HPDE6-E6E7 (cell line): ENCODE measurements around the gene RPAP3.
A peak's percentile ranks its signal among the peaks of the same experiment; 100 is the strongest.
"Not testable (repeated sequence)": the region's sequence is repeated elsewhere in the genome, so short reads cannot be mapped to it uniquely, and the experiment has no call there.

Experiments used
- DNase-seq: peaks from one replicate; pipeline ENCODE4 v3.0.0; 2011; ENCODE audit warnings: missing footprints; ENCODE audit errors: extremely low spot score

RPAP3 gene

GRCh38 chr12:47679785-47680184 lies 26.0 kb downstream of the RPAP3 start:
- DNase-seq = no peak

- DNase-seq = no peak
Observed at GRCh38 chr12:47672068-47672467, 33.8 kb downstream of the RPAP3 start.

GRCh38 chr12:47667935-47668334 lies 37.9 kb downstream of the RPAP3 start:
- not testable (repeated sequence) for DNase-seq

GRCh38 chr12:47652521-47653234 lies 53.2 kb downstream of the RPAP3 start:
- no peak for DNase-seq

GRCh38 chr12:47651368-47652254 lies 54.2 kb downstream of the RPAP3 start:
- DNase-seq = peak; percentile 44

- no peak for DNase-seq
Observed at GRCh38 chr12:47650469-47650868, 55.4 kb downstream of the RPAP3 start.

GRCh38 chr12:47649381-47649780 lies 56.4 kb downstream of the RPAP3 start:
- DNase-seq = no peak

- no peak for DNase-seq
Observed at GRCh38 chr12:47648056-47648579, 57.7 kb downstream of the RPAP3 start.

- not testable (repeated sequence) for DNase-seq
Observed at GRCh38 chr12:47642310-47642709, 63.5 kb downstream of the RPAP3 start.

- no peak for DNase-seq
Observed at GRCh38 chr12:47636908-47637780, 68.7 kb downstream of the RPAP3 start.

- DNase-seq = not testable (repeated sequence)
Observed at GRCh38 chr12:47635770-47636169, 70.1 kb downstream of the RPAP3 start.

- no peak for DNase-seq
Observed at GRCh38 chr12:47634127-47634526, 71.7 kb downstream of the RPAP3 start.

GRCh38 chr12:47621960-47622359 lies 83.9 kb downstream of the RPAP3 start:
- no peak for DNase-seq

GRCh38 chr12:47617476-47617875 lies 88.4 kb downstream of the RPAP3 start:
- DNase-seq = no peak

GRCh38 chr12:47616440-47616839 lies 89.4 kb downstream of the RPAP3 start:
- DNase-seq = no peak

GRCh38 chr12:47615711-47616110 lies 90.1 kb downstream of the RPAP3 start:
- no peak for DNase-seq

- DNase-seq = no peak
Observed at GRCh38 chr12:47614521-47614920, 91.3 kb downstream of the RPAP3 start.

- DNase-seq = no peak
Observed at GRCh38 chr12:47612953-47613352, 92.9 kb downstream of the RPAP3 start.

GRCh38 chr12:47611906-47612305 lies 93.9 kb downstream of the RPAP3 start:
- no peak for DNase-seq
